Measurements from ENCODE around the gene CTNNA2.

The CTNNA2 gene

GRCh38 chr2:79966369-79966768, 453.5 kb downstream of the CTNNA2 start:
- Mint-ChIP-seq H3K36me3 (ENCODE audit: low read depth) (no peaks in the 10 kb centered on the region), H3K9me3 (no peaks in the 10 kb centered on the region), H3K27me3 (ENCODE audit: low read depth) (no peaks in the 10 kb centered on the region), H3K4me1 (no peaks in the 10 kb centered on the region), H3K4me3 (no peak overlapping the region), H3K27ac (no peak overlapping the region)
- no peak for TF ChIP-seq CTCF (IDR thresholded peaks at IDR 0.05; ENCODE audit: unreplicated experiment in 3 of 3)

- no peaks in the 10 kb centered on the region for H3K9me3 Mint-ChIP-seq
- H3K27ac Mint-ChIP-seq = no peak overlapping the region
- no peaks in the 10 kb centered on the region for H3K27me3 Mint-ChIP-seq (ENCODE audit: low read depth)
- no peak for TF ChIP-seq CTCF (IDR thresholded peaks at IDR 0.05; ENCODE audit: unreplicated experiment in 3 of 3)
- H3K4me1 Mint-ChIP-seq = no peaks in the 10 kb centered on the region
- no peak overlapping the region for H3K4me3 Mint-ChIP-seq
- H3K36me3 Mint-ChIP-seq (ENCODE audit: low read depth) = no peaks in the 10 kb centered on the region
Observed at GRCh38 chr2:79966882-79967281, 454.0 kb downstream of the CTNNA2 start.

- TF ChIP-seq CTCF (IDR thresholded peaks at IDR 0.05; ENCODE audit: unreplicated experiment in 3 of 3) = no peak
- peaks cover 7% of the 10 kb centered on the region for H3K4me1 Mint-ChIP-seq
- no peaks in the 10 kb centered on the region for H3K27me3 Mint-ChIP-seq (ENCODE audit: low read depth)
- H3K9me3 Mint-ChIP-seq = no peaks in the 10 kb centered on the region
- H3K4me3 Mint-ChIP-seq = no peak overlapping the region
- no peaks in the 10 kb centered on the region for H3K36me3 Mint-ChIP-seq (ENCODE audit: low read depth)
- H3K27ac Mint-ChIP-seq = no peak overlapping the region
Observed at GRCh38 chr2:79971807-79972206, 459.0 kb downstream of the CTNNA2 start.

GRCh38 chr2:79972661-79973060, 459.8 kb downstream of the CTNNA2 start:
- H3K9me3 Mint-ChIP-seq = no peaks in the 10 kb centered on the region
- H3K36me3 Mint-ChIP-seq (ENCODE audit: low read depth) = no peaks in the 10 kb centered on the region
- H3K27ac Mint-ChIP-seq = no peak overlapping the region
- no peak overlapping the region for H3K4me3 Mint-ChIP-seq
- no peak for TF ChIP-seq CTCF (IDR thresholded peaks at IDR 0.05; ENCODE audit: unreplicated experiment in 3 of 3)
- no peaks in the 10 kb centered on the region for H3K27me3 Mint-ChIP-seq (ENCODE audit: low read depth)
- H3K4me1 Mint-ChIP-seq = peaks cover 7% of the 10 kb centered on the region

- no peaks in the 10 kb centered on the region for H3K9me3 Mint-ChIP-seq
- no peaks in the 10 kb centered on the region for H3K36me3 Mint-ChIP-seq (ENCODE audit: low read depth)
- H3K27ac Mint-ChIP-seq = no peak overlapping the region
- peaks cover 7% of the 10 kb centered on the region for H3K4me1 Mint-ChIP-seq
- H3K27me3 Mint-ChIP-seq (ENCODE audit: low read depth) = no peaks in the 10 kb centered on the region
- no peak overlapping the region for H3K4me3 Mint-ChIP-seq
- no peak for TF ChIP-seq CTCF (IDR thresholded peaks at IDR 0.05; ENCODE audit: unreplicated experiment in 3 of 3)
Observed at GRCh38 chr2:79975791-79976565, 463.1 kb downstream of the CTNNA2 start.

GRCh38 chr2:79977792-79978191, 464.9 kb downstream of the CTNNA2 start:
- no peaks in the 10 kb centered on the region for H3K36me3 Mint-ChIP-seq (ENCODE audit: low read depth)
- H3K9me3 Mint-ChIP-seq = no peaks in the 10 kb centered on the region
- peaks cover under 1% of the 10 kb centered on the region for H3K4me1 Mint-ChIP-seq
- TF ChIP-seq CTCF (IDR thresholded peaks at IDR 0.05; ENCODE audit: unreplicated experiment in 3 of 3) = no peak
- H3K27ac Mint-ChIP-seq = no peak overlapping the region
- no peaks in the 10 kb centered on the region for H3K27me3 Mint-ChIP-seq (ENCODE audit: low read depth)
- H3K4me3 Mint-ChIP-seq = no peak overlapping the region

Data from nephron (organoid).